Mucosa of rectum (tissue), 2 donors: ENCODE data around the gene TMEM234.

Experiments
- H3K27ac ChIP-seq, 2 donors: one replicate each; pipeline ENCODE4 v1.7.0; 2013; ENCODE audit warnings: inconsistent platforms in 2 of 2, low read depth in 2 of 2, low read length in 2 of 2
- H3K27me3 ChIP-seq, 2 donors: one replicate each; pipeline ENCODE4 v1.7.0; 2013; ENCODE audit warnings: low read length in 2 of 2; ENCODE audit not compliant: control insufficient read depth in 2 of 2, insufficient read depth in 2 of 2
- H3K36me3 ChIP-seq, 2 donors: one replicate each; pipeline ENCODE4 v1.7.0; 2013; ENCODE audit warnings: low read length in 2 of 2; ENCODE audit not compliant: control insufficient read depth in 2 of 2, insufficient read depth in 2 of 2
- H3K4me1 ChIP-seq, 2 donors: one replicate each; pipeline ENCODE4 v1.7.0; 2013; ENCODE audit warnings: low read length in 2 of 2, mild to moderate bottlenecking in 1 of 2; ENCODE audit not compliant: control insufficient read depth in 2 of 2, insufficient read depth in 2 of 2
- H3K4me3 ChIP-seq, 2 donors: one replicate each; pipeline ENCODE4 v1.7.0; 2013; ENCODE audit warnings: low read length in 2 of 2
- H3K9ac ChIP-seq, 2 donors: one replicate each; pipeline ENCODE4 v1.7.0; 2013; ENCODE audit warnings: low read length in 2 of 2, low read depth in 1 of 2, mild to moderate bottlenecking in 1 of 2
- H3K9me3 ChIP-seq, 2 donors: one replicate each; pipeline ENCODE4 v1.7.0; 2013; ENCODE audit warnings: low read length in 2 of 2; ENCODE audit not compliant: control insufficient read depth in 2 of 2
- donor health status: healthy.
- donor health status: Normal muscosa, but diverticular disease.

Gene TMEM234

DNA sequence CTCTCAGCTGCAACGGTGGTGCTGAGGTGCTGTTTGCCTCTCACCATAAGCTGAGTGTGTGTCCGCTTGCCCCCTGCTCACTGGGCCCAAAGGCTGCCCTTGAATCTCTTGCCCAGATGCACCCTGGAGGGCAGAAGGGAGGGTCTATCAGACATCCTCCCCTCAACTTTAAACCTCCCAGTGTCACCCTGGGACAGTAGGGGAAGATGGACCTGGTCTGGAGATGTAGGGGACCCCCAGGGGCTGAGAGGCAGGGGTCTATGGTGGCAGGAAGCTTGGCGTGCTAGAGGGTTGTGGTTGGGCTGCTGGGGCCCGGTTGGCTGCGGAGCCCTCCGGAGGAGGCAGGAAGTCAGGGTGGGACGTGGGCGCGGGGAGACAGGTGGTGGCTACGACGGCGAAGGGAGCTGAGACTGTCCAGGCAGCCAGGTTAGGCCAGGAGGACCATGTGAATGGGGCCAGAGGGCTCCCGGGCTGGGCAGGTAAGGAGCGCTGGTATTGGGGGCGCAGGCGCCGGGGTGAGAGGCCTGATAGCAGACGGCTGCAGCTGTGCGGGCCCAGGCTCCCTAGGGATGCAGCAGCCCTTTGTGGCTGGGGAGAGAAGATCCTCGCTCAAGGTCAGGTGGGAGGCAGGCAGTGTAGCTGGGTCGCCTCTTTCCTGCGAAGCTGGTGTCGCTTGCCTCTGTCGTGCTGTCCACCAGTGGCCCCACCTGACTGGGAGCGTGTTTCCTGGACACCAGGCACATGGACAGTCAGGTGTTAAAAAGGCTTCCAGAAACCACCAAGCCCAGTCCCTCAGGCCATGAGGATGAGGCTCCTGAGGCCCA, 29.0 kb upstream of the TMEM234 start, which contains the start of gene LCK:
Gene LCK (plus strand): TSS at position 373 of the 824 bp plus-strand sequence. CDS start 23,065 bp downstream, outside the sequence.
- Histone ChIP-seq H3K9me3 (no peaks in the 10 kb centered on the region), H3K9ac (peak within 1 kb of the TSS in 1 of 2 donors; percentile 68), H3K36me3 (no peaks in the 10 kb centered on the region), H3K27me3 (no peaks in the 10 kb centered on the region), H3K27ac (peak within 1 kb of the TSS; percentile 58 to 85), H3K4me3 (peak within 1 kb of the TSS; percentile 12 to 69), H3K4me1 (peaks cover 12 to 28% of the 10 kb centered on the region in 2 donors)

DNA sequence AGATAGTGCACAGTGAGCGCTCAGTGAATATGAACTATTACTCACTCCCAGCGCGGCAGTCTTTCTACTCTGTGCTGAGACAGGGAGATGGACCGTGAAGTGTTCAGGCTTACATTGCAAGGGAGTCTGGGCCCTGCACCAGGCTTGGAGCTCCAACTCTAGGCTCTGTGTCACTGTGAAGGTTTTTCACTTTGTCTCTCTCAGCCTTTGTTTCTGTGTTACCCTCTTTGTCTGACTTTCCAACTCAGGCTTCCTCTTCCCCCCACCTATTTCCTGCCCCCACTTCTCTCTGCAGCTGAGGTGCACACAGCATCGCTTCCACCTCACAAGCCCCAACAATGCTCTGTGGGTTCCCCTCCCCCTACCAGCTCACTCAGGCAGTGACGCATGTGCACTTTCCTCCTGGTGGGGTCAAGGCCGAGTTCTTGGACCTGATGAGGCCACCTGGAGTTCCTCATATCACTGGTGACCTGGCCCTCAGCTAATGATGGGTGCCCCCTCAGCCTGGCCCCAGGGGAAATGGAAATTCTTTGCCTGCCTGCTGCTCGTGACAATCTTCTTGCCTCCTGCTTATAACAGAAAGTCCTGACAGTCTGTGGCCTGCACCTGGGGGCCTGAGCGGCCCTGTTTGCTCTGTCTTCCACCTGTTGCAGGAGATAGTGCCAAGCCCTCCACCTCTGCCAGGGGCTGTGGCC, 27.8 kb upstream of the TMEM234 start:
- peak overlapping the region; percentile 58 to 85 for H3K27ac ChIP-seq
- H3K4me3 ChIP-seq, result peak overlapping the region; percentile 1 to 46
- no peaks in the 10 kb centered on the region for H3K36me3 ChIP-seq
- H3K4me1 ChIP-seq, result peaks cover 12 to 28% of the 10 kb centered on the region in 2 donors
- no peaks in the 10 kb centered on the region for H3K27me3 ChIP-seq
- H3K9me3 ChIP-seq, result no peaks in the 10 kb centered on the region
- peak overlapping the region in 1 of 2 donors; percentile 47 for H3K9ac ChIP-seq

DNA sequence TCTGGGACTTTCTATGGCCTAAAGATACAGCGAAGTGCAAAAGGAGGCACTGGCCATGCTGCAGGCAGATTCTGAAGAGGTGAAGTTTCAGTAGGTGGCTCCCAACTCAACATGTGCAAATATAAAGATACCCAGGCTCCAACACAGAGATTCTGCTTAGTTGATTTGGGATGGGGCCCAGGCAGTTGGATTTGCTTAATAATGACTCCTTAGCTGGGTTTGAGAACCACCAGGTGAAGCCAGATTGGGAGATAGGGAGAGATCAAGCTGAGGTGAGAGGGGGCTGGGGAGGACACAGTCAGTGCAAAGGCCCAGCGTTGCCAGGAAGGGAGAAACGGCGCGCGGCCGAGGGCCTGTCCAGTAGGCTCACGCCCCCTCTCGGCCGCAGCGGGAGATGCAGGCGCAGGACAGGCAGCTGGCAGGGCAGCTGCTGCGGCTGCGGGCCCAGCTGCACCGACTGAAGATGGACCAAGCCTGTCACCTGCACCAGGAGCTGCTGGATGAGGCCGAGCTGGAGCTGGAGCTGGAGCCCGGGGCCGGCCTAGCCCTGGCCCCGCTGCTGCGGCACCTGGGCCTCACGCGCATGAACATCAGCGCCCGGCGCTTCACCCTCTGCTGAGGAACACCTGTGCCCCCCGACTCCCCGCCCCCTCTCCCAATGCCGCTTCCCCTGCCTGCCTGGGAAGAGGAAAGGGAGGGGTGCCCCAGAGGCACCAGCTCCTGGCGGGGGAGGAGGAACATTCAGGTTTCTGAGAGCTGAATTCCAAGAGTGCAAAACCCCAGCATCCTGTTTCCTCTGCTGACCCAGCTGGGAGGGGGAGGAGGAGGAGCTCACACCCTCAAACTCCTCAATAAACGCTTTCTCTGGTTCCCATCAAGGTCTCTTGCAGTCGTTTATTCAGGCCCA, 26.1 kb upstream of the TMEM234 start:
- Histone ChIP-seq H3K27ac (peak overlapping the region in 1 of 2 donors; percentile 67), H3K27me3 (no peaks in the 10 kb centered on the region), H3K4me3 (no peak overlapping the region), H3K36me3 (no peaks in the 10 kb centered on the region), H3K4me1 (peaks cover 12 to 25% of the 10 kb centered on the region in 2 donors), H3K9ac (no peak overlapping the region), H3K9me3 (no peaks in the 10 kb centered on the region)

DNA sequence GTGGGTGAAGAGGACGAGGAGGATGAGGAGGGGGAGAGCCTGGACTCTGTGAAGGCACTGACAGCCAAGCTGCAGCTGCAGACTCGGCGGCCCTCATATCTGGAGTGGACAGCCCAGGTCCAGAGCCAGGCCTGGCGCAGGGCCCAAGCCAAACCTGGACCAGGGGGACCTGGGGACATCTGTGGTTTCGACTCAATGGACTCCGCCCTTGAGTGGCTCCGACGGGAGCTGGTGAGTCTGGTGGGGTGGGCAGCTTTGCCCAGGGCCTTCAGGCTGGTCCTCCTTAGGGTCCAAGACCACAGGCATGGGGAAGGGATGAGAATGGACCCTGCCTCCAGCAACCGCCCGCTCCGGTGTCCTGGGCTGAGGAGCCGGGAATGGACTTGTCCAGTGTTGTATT, 25.3 kb upstream of the TMEM234 start:
- Histone ChIP-seq H3K9ac (no peak overlapping the region), H3K27ac (peak overlapping the region; percentile 14 to 67), H3K4me3 (no peak overlapping the region), H3K36me3 (no peaks in the 10 kb centered on the region), H3K9me3 (no peaks in the 10 kb centered on the region), H3K4me1 (peaks cover 12 to 25% of the 10 kb centered on the region in 2 donors), H3K27me3 (no peaks in the 10 kb centered on the region)

DNA sequence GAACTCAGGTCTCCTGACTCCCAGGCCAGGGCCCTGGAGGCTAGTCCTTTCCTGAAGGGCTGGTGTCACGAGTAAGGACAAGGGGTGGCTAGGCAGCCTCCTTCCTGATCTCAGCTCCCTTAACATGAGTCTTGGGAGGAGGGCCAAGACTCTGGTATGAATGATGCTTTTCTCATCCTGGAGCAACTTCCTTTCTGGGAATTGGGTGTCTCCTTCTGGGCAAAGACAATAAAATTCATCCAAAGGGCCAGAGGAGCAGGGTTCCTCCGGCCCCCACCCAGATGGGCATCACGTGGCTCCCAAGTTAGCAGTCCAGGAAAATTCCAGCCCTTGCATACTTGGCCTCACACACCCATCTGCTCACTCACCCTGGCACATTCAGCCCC, 24.7 kb upstream of the TMEM234 start, which contains the start of gene FAM167B:
Gene FAM167B (plus strand): TSS at position 335 of the 386 bp plus-strand sequence. CDS start 200 bp downstream, outside the sequence.
- H3K9me3 ChIP-seq, result no peaks in the 10 kb centered on the region
- peaks cover 12 to 25% of the 10 kb centered on the region in 2 donors for H3K4me1 ChIP-seq
- H3K4me3 ChIP-seq, result no peak within 1 kb of the TSS
- H3K9ac ChIP-seq, result no peak within 1 kb of the TSS
- H3K27ac ChIP-seq, result peak within 1 kb of the TSS; percentile 14 to 67
- no peaks in the 10 kb centered on the region for H3K36me3 ChIP-seq
- H3K27me3 ChIP-seq, result no peaks in the 10 kb centered on the region

DNA sequence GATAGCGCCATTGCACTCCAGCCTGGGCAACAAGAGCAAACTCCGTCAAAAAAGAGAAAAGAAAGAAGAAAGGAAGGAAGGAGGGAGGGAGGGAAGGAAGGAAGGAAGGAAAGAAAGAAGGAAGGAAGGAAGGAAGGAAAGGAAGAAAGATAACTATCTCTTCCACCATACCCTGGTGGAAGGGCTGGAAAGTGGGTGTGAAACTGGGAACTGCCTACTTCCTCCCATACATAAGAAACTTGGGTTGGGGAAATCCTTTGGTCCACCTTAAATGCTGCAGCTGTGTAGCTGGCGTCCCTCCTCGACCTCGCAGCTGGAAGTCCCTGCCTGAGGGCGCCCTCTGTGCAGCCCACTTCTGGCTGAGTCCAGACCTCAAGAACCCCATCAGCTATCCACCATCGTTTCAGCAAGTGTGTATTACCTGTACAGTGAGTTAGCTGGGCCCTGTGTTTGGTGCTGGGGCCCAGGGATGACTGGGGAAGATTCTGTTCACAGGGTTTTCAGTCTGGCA, 20.2 kb upstream of the TMEM234 start:
- H3K27ac ChIP-seq, result no peak overlapping the region
- no peaks in the 10 kb centered on the region for H3K36me3 ChIP-seq
- H3K9ac ChIP-seq, result no peak overlapping the region
- H3K27me3 ChIP-seq, result no peaks in the 10 kb centered on the region
- H3K4me1 ChIP-seq, result peaks cover 5 to 17% of the 10 kb centered on the region in 2 donors
- H3K4me3 ChIP-seq, result no peak overlapping the region
- no peaks in the 10 kb centered on the region for H3K9me3 ChIP-seq

DNA sequence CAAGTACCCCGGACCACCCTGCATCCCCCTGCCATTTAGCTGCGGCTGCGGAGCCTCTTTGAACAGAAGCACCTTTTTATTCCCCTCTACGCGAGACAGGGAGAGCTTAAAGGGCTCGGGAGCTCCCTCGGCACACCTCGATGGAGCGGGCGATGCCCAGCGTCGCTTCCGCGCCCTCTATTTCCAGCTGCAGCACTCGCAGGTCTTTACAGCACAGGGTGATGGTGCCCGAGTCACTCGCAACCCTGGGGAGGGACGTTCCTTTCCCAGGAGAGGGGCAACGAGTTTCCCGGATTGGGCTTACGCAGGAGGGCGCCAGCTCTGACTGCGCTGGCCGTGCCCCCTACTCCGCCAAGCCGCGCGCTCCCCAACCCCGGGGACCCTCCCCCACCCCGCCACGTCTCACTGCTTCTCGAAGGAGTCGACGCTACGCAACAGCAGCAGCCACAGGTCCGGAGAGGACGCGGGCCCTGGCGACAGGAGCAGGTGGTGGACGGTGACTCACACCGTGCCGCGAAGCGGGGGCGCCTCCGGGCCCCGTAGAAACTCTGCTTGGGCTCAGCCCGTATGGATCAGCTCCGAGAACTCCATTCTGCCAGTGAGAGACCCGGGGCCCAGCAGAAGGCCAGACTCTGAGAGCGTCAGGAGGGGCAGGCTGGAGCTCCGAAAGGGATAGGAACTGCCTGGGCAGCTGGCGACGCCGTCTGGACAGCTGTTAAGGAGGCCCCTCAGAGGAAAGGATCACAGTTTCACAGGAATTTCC, 19.0 kb upstream of the TMEM234 start:
- Histone ChIP-seq H3K4me3 (peak overlapping the region; percentile 83 to 86), H3K4me1 (peaks cover 3 to 13% of the 10 kb centered on the region in 2 donors), H3K36me3 (no peaks in the 10 kb centered on the region), H3K9ac (peak overlapping the region; percentile 72), H3K9me3 (no peaks in the 10 kb centered on the region), H3K27me3 (no peaks in the 10 kb centered on the region), H3K27ac (peak overlapping the region; percentile 75 to 76)

DNA sequence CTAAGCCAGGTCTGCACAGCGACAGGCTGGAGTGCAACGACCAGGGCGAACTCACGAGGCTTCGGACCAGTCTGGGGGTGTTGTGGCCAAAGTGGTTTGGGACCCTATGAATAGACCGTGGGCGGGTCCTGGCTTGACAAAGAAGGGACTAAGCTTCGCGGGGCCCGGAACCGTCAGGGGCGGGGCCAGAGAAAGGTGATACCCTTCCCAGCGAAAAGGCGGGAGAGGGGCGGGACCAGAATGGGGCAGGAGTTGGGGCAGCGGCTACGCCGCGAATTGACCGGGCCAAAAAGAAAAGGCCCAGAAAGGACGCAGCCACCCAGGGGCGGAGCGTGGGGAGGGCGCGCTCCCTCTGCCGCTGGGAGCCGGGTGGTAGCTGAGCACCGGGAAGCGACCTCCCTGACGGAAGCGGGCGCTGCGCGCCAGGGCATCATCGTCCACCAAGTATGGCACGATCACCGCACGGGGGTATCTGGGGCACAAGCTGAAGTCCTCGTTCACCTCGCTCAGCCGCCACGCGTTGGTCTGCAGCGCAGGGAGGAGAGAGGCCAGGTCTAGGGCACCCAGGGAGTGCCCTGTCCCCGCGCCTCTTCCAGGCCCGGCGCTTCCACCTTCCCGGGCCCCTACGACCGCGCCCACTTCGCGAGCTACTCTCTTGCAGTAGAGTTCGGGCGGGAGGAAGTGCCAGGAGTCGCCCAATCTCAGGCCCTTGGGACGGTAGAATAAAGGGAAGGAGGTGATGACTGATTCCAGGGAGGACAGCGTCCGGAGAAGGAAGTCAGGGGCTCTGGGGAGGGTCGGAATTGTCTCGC, 18.2 kb upstream of the TMEM234 start:
- Histone ChIP-seq H3K27ac (peak overlapping the region; percentile 75 to 76), H3K9ac (peak overlapping the region; percentile 72), H3K4me3 (peak overlapping the region; percentile 83 to 86), H3K9me3 (no peaks in the 10 kb centered on the region), H3K36me3 (no peaks in the 10 kb centered on the region), H3K4me1 (peaks cover 3 to 13% of the 10 kb centered on the region in 2 donors), H3K27me3 (no peaks in the 10 kb centered on the region)
